Colonic mucosa (tissue), 4 donors: ENCODE data around the gene TRIM71. TPM values are rescaled to one million over a fixed set of nuclear protein-coding genes. Genes with fewer than 3 reads are reported as not detected.

Source experiments
- DNase-seq: peaks from one replicate; pipeline ENCODE4 v3.0.0-alpha.2; 2020
- H3K27ac ChIP-seq: fragments of 200-600 bp; one replicate; pipeline ENCODE4 v1.8.0; 2021
- H3K27me3 ChIP-seq: fragments of 200-600 bp; one replicate; pipeline ENCODE4 v1.8.0; 2021
- H3K36me3 ChIP-seq: fragments of 200-600 bp; one replicate; pipeline ENCODE4 v1.8.0; 2021
- H3K4me1 ChIP-seq: fragments of 200-600 bp; one replicate; pipeline ENCODE4 v1.8.0; 2021; ENCODE audit warnings: mild to moderate bottlenecking
- H3K4me3 ChIP-seq: fragments of 200-600 bp; one replicate; pipeline ENCODE4 v1.8.0; 2021
- H3K9ac ChIP-seq, 2 donors: one replicate each; pipeline ENCODE4 v1.7.0; 2013; ENCODE audit warnings: control low read depth in 2 of 2, low read depth in 2 of 2, low read length in 2 of 2
- H3K9me3 ChIP-seq: fragments of 200-600 bp; one replicate; pipeline ENCODE4 v1.8.0; 2021
- CTCF ChIP-seq: fragments of 200-600 bp; IDR thresholded peaks from one replicate; pipeline ENCODE4 v1.8.0; 2022; ENCODE audit warnings: antibody characterized with exemption, mild to moderate bottlenecking
- intact Hi-C: fragments of 100-400 bp; cut with DNase I; formaldehyde crosslinking; loops from one replicate; pipeline ENCODE4 v1.14.1; 2022
- total RNA-seq, 2 donors: library from RNA; stranded (reverse); fragmentation: NEBNext Ultra II Directional in 1 of 2; extraction: Animal tissue kit (Norgen Biotek cat#: 25700) in 1 of 2; gene quantifications; one replicate each; pipeline ENCODE4 v1.2.1, GENCODE V29; 2021
- donor health status: healthy.
- donor health status: DM: no; HTN: no; CAD: no.
- donor health status: DM: no; HTN: no; CAD: no.

TRIM71 gene
- total RNA-seq, 2 donors from 2014 or later, result 0.40 TPM; not detected in 1

GRCh38 chr3:32813180-32813579 is 4.6 kb upstream of the TRIM71 start:
- H3K27ac ChIP-seq, result no peak overlapping the region
- no peaks in the 10 kb centered on the region for H3K9me3 ChIP-seq
- no peak overlapping the region for H3K9ac ChIP-seq
- H3K36me3 ChIP-seq, result no peaks in the 10 kb centered on the region
- TF ChIP-seq CTCF, result no peak
- intact Hi-C loops, result no loop called here
- H3K27me3 ChIP-seq, result peaks cover 26% of the 10 kb centered on the region
- no peak overlapping the region for H3K4me3 ChIP-seq
- DNase-seq, result no peak
- H3K4me1 ChIP-seq, result no peaks in the 10 kb centered on the region

DNA sequence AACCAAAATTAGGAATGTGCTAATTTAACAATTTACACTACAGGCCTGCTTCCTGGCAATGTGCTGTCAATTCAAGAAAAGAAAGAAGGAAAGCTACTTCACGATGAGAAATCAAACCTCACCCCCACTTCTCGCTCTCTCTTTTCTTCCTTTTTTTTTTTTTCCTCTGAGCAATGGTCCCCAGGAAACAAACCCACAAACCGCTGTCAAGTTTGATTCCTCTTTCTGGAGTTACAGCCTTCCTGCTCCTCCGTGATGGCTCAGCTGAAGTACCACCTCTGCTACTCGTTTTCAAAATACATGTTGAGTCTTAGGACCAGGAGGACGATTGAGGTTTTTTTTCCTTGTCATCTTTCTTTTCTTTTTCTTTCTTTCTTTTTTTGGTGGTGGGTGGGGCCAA is 3.4 kb upstream of the TRIM71 start:
- no peak overlapping the region for H3K4me3 ChIP-seq
- peaks cover 37% of the 10 kb centered on the region for H3K27me3 ChIP-seq
- no peak overlapping the region for H3K9ac ChIP-seq
- H3K36me3 ChIP-seq, result no peaks in the 10 kb centered on the region
- H3K9me3 ChIP-seq, result no peaks in the 10 kb centered on the region
- DNase-seq, result no peak
- intact Hi-C loops, result no loop called here
- H3K27ac ChIP-seq, result no peak overlapping the region
- no peak for TF ChIP-seq CTCF
- H3K4me1 ChIP-seq, result no peaks in the 10 kb centered on the region

DNA sequence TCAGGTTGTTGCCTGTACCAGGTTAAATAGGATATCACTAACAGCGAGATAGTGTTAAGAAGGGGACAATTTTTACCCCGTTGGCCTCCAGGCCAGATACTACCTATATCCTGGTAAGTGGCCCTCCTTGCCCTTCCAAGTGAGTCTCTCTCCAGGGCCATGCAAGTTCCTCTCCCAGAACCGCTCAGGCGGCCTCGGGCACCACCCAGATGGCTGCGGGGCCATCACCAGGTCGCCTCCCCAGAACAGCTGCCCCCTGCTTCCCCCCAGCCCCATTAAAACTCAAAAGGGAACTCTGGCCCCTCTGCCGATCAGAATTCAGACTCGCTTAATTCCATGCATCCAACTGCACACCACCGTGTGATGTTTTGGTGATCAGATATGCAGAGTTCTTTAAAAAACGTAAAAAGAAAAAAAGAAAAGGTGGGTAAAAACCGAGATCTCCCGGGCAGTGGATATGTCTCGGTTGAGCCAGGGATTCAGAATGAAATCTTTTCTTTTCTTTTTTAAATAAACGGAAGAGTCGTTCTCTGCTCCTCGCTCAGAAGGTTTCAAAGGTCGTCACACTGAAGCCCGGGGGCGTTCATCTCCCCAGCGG is 1.9 kb upstream of the TRIM71 start:
- Histone ChIP-seq H3K36me3 (no peaks in the 10 kb centered on the region), H3K27me3 (peaks cover 53% of the 10 kb centered on the region), H3K27ac (no peak overlapping the region), H3K9me3 (no peaks in the 10 kb centered on the region), H3K4me1 (no peaks in the 10 kb centered on the region), H3K9ac (no peak overlapping the region), H3K4me3 (no peak overlapping the region)
- DNase-seq, result no peak
- intact Hi-C loops, result no loop called here
- TF ChIP-seq CTCF, result no peak

DNA sequence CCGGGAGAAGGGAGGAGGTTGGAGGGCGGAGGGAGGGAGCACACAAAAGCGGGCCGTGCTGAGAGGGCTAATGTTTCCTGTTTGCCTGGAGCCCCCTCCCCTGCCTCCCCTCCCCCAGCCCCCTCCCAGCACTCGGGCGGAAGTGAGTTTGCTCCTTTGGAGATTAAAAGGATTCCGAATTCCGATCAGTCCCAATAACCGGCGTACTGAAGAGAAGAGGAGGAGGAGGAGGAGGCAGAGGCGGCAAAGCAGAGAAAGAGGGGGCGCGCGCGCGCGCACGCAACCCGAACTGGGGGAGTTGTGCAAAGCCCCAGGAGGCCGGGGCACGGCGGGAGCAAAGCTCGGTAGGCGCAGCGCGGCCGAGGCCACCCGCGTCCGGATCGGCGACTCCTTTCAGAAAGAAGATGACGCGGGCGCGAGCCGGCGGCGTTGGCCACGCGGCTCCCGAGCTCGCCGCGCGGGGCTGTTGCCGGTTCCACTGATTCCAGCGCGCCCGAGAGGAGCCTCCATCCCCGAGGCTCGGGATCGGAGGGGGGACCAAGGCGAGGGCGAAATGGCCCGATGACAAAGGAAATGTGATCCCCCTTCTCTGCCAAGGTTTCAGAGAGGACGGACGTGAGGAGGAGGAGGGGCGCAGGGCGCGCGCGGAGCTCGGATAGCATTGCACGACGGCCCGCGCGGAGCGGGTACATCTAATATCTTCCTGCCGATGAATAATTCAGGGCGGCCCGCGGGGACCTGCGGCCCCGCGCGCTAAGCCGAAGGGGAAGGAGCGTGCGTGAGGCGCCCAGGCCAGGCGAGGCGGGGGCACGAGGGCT is 1.1 kb upstream of the TRIM71 start:
- H3K4me3 ChIP-seq, result peak overlapping the region; percentile 33
- H3K36me3 ChIP-seq, result no peaks in the 10 kb centered on the region
- no peak overlapping the region for H3K27ac ChIP-seq
- no peaks in the 10 kb centered on the region for H3K4me1 ChIP-seq
- no peak overlapping the region for H3K9ac ChIP-seq
- DNase-seq, result no peak
- TF ChIP-seq CTCF, result no peak
- H3K27me3 ChIP-seq, result peaks cover 60% of the 10 kb centered on the region
- no peaks in the 10 kb centered on the region for H3K9me3 ChIP-seq
- intact Hi-C loops, result no loop called here

DNA sequence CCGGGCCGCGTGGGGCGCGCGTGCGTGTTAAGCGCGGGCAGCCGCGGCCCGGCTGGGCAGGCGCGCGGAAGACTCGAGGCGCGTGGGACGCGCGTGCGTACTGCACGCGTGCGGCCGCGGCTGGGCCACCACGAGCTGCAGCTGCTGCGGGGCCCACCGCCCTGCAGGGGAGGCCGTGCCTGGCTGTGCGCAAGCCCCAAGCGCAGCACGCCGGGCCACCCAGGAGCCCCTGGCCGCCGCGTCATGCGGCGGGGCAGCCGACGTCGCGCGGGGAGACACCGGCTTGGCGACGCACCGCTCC is 590 bp upstream of the TRIM71 start:
- no peak for TF ChIP-seq CTCF
- no peaks in the 10 kb centered on the region for H3K36me3 ChIP-seq
- no peak for DNase-seq
- intact Hi-C loops, result no loop called here
- no peak overlapping the region for H3K27ac ChIP-seq
- no peak overlapping the region for H3K9ac ChIP-seq
- peak overlapping the region; percentile 33 for H3K4me3 ChIP-seq
- H3K27me3 ChIP-seq, result peaks cover 66% of the 10 kb centered on the region
- no peaks in the 10 kb centered on the region for H3K9me3 ChIP-seq
- H3K4me1 ChIP-seq, result no peaks in the 10 kb centered on the region
